Calu3 (cell line): Measurements from ENCODE around the gene BZW2. TPM values are rescaled to one million over a fixed set of nuclear protein-coding genes. Genes with fewer than 3 reads are reported as not detected.

Experiments used
- BruUV-seq: library from RNA; stranded (reverse); fragments of 400-500 nt; replicated peaks from 2 replicates; lab custom pipeline; 2021; lab: Mats Ljungman, UMichigan
- CTCF ChIA-PET: fragments of 300-600 bp; sonication (Branson Sonifier 250); formaldehyde crosslinking; loops from one replicate; lab custom pipeline; 2022; ENCODE audit warnings: antibody characterized with exemption; lab: Charles Lee
- DNase-seq: peaks from one replicate; pipeline ENCODE4 v3.0.0; 2022
- H3K27ac Mint-ChIP-seq: one replicate; pipeline ENCODE4 v1.8.0; 2022; ENCODE audit warnings: mixed read lengths; ENCODE audit not compliant: unreplicated experiment
- H3K27me3 Mint-ChIP-seq: one replicate; pipeline ENCODE4 v1.8.0; 2022; ENCODE audit warnings: mixed read lengths; ENCODE audit not compliant: unreplicated experiment
- H3K36me3 Mint-ChIP-seq: one replicate; pipeline ENCODE4 v1.8.0; 2022; ENCODE audit warnings: mild to moderate bottlenecking, moderate library complexity, mixed read lengths; ENCODE audit not compliant: insufficient read depth, unreplicated experiment
- H3K4me1 Mint-ChIP-seq: one replicate; pipeline ENCODE4 v1.8.0; 2022; ENCODE audit warnings: mild to moderate bottlenecking, low read depth, mixed read lengths; ENCODE audit not compliant: unreplicated experiment
- H3K4me3 Mint-ChIP-seq: one replicate; pipeline ENCODE4 v1.8.0; 2022; ENCODE audit warnings: mild to moderate bottlenecking, low read depth, moderate library complexity, mixed read lengths; ENCODE audit not compliant: unreplicated experiment
- H3K9me3 Mint-ChIP-seq: one replicate; pipeline ENCODE4 v1.8.0; 2022; ENCODE audit warnings: low read depth, mixed read lengths; ENCODE audit not compliant: unreplicated experiment
- CTCF ChIP-seq: fragments of 200-600 bp; IDR thresholded peaks from one replicate; pipeline ENCODE4 v1.8.0; 2022; ENCODE audit warnings: antibody characterized with exemption; ENCODE audit not compliant: unreplicated experiment
- intact Hi-C: fragments of 100-400 bp; cut with micrococcal nuclease; formaldehyde crosslinking; loops from one replicate; pipeline ENCODE4 v1.10.0; 2022; ENCODE audit not compliant: unreplicated experiment
- total RNA-seq: library from RNA; stranded (reverse); gene quantifications from 2 replicates; pipeline ENCODE4 v1.2.3, GENCODE V29; 2022

BZW2 gene
- total RNA-seq, 1 experiment from 2014 or later: 194 TPM

DNA sequence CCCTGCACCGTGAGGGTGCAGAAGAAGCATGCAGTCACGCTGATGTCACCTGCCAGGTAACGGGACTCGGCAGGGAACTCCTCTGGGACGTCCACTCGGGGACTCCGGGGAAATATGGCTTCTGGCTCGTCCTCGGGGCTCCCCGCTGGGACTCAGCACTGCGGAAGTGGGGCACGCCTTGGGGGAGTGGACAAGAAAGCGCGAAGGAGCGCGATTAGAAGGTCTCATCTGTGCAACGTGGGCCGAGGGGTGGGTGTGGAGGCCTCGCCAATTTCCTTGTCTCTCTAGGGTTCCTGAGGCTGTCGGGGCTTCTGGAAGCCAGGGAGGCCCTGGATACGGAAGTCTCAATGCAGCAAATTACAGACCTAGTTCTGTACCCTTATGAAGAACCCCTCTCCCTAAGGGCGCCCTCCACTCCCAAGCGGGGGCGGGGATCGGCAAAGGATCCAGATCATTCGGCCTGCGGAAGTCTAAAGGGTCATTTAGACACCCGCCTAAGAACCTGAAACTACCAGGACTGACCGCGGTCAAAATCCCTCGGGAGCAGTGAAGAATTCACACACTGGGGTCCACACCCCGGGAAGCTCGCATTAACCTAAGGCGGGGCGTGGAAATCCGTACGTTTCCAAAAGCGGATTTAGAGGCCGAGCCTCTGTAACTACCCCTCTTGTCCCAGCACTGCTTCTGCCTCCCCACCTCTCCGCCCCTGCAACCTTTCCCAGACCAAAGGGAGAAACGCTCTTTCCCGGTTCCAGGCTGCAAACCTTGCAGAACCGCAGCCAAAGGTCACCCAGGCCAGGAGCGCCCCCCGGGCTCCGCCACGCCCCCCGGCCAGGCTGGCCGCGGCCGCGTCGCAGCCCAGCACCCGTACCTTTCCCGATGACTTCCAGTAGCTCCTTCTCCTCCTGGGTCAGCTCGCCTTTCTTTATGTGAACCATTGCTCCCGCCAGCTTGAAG, 1.1 kb upstream of the BZW2 start:
- TF ChIP-seq CTCF: no peak
- no peaks in the 10 kb centered on the region for H3K27me3 Mint-ChIP-seq
- H3K4me1 Mint-ChIP-seq: peaks cover 41% of the 10 kb centered on the region
- DNase-seq: peak; percentile 66
- CTCF ChIA-PET: interaction anchor here (1.0 to 1.9 kb wide), 2 partner anchors 10 to 23 kb away, joined by 3 to 10 read pairs; no protein-coding TSS in a partner anchor
- peaks cover 62% of the 10 kb centered on the region for H3K36me3 Mint-ChIP-seq
- intact Hi-C loops: loop anchor here (5.0 kb wide), 1 partner anchor 43 kb away; no protein-coding TSS in a partner anchor
- BruUV-seq: no TSS peak
- peak overlapping the region; percentile 88 for H3K27ac Mint-ChIP-seq
- no peaks in the 10 kb centered on the region for H3K9me3 Mint-ChIP-seq
- peak overlapping the region; percentile 89 for H3K4me3 Mint-ChIP-seq

DNA sequence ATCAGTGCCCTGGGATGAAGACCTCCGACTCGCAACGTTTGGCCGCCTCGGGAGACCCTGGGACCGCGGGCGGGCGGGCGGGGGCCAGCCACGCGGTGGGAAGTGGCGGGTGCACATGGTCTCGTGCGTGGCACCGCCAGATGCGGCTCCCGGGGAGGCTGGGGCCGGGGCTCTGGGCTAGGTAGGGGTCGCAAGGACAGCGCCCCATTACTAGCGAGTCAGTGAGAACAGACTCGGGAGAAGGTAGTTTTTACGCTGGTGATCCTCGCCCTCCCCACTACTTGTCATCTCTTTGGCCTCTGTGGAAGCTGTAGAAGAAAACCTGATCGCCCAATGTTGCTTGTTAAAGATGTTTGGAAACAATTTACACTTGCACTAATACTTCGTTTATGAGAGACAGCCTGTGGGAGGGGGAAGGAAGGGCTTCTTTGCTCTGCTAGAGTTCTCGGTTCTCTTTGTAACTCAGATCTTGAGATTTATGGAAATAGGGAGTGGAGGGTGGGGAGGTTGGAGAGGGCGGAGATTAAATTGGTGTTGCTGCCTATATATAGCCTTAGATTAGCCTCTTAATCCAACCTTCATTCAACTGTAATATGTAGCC, 591 bp downstream of the BZW2 start:
- Mint-ChIP-seq H3K4me3 (peak overlapping the region; percentile 89), H3K9me3 (no peaks in the 10 kb centered on the region), H3K36me3 (peaks cover 56% of the 10 kb centered on the region), H3K27ac (peak overlapping the region; percentile 88), H3K4me1 (peaks cover 55% of the 10 kb centered on the region), H3K27me3 (no peaks in the 10 kb centered on the region)
- TF ChIP-seq CTCF: no peak
- CTCF ChIA-PET: interaction anchor here (0.9 to 1.9 kb wide), 3 partner anchors 21 to 227 kb away, joined by 3 to 10 read pairs (median 7); no protein-coding TSS in a partner anchor
- intact Hi-C loops: loop anchor here (2.0 to 5.0 kb wide), 2 partner anchors 22 to 44 kb away; no protein-coding TSS in a partner anchor
- peak; percentile 38 for DNase-seq
- BruUV-seq: no TSS peak

DNA sequence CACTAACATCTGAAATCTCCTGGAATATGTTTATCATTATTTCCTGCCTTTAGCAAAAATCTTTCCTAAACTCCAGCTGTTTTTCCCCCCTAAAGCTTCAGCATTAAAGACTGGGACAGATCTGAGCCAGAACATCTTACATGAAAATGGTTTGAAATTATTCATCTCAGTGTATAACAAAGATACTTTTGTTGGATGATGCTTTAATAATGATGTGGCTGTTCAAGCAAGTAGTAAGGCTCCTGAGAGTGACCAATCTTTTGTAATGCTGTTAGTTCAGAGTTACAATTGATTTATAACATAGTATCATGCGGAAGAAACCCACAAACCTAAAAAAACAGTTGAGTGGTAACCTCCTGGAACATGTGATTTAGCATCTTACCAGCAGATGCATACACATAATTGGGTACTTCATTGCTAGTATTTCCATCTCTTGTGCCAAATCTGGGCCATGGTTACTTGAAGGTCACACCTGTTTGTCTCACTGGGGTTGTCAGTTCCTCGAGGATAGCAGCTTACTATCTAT, 1.5 kb downstream of the BZW2 start:
- no peak for TF ChIP-seq CTCF
- Mint-ChIP-seq H3K4me1 (peaks cover 64% of the 10 kb centered on the region), H3K36me3 (peaks cover 56% of the 10 kb centered on the region), H3K27me3 (no peaks in the 10 kb centered on the region), H3K4me3 (peak overlapping the region; percentile 89), H3K27ac (peak overlapping the region; percentile 88), H3K9me3 (no peaks in the 10 kb centered on the region)
- intact Hi-C loops: loop anchor here (2.0 to 5.0 kb wide), 2 partner anchors 21 to 45 kb away; no protein-coding TSS in a partner anchor
- no TSS peak for BruUV-seq
- CTCF ChIA-PET: no interaction called here
- no peak for DNase-seq

DNA sequence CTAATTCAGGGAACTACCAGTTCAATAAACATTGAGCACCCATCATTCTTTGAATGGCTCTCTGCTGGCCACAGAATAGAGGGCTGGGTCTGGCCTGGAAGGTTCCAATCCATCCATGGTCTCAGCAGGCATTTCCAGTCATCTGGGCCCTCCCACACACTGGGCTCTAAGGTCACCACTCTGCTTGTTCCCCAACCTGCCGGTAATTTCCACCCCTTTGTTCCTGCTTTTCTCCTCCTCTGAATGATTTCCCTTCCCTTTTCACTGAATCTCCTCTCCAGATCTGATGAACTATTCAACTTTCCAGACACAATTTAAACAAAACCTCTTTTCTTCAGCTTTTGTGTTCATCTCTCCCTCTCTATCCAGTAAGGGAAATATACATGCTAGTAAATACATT, 2.6 kb downstream of the BZW2 start:
- Mint-ChIP-seq H3K27ac (peak overlapping the region; percentile 31), H3K36me3 (peaks cover 62% of the 10 kb centered on the region), H3K4me3 (peak overlapping the region; percentile 89), H3K9me3 (no peaks in the 10 kb centered on the region), H3K4me1 (peaks cover 64% of the 10 kb centered on the region), H3K27me3 (no peaks in the 10 kb centered on the region)
- no peak for TF ChIP-seq CTCF
- DNase-seq: peak; percentile 33
- CTCF ChIA-PET: no interaction called here
- BruUV-seq: no TSS peak
- intact Hi-C loops: loop anchor here (5.0 kb wide), 1 partner anchor 46 kb away; no protein-coding TSS in a partner anchor
